T-helper 22 cell (primary cell): ENCODE results near the gene HOXA5.

Experiments used
- DNase-seq: peaks from one replicate; pipeline ENCODE4 v3.0.0-alpha.2; 2020; ENCODE audit warnings: low read depth

Gene HOXA5

DNA sequence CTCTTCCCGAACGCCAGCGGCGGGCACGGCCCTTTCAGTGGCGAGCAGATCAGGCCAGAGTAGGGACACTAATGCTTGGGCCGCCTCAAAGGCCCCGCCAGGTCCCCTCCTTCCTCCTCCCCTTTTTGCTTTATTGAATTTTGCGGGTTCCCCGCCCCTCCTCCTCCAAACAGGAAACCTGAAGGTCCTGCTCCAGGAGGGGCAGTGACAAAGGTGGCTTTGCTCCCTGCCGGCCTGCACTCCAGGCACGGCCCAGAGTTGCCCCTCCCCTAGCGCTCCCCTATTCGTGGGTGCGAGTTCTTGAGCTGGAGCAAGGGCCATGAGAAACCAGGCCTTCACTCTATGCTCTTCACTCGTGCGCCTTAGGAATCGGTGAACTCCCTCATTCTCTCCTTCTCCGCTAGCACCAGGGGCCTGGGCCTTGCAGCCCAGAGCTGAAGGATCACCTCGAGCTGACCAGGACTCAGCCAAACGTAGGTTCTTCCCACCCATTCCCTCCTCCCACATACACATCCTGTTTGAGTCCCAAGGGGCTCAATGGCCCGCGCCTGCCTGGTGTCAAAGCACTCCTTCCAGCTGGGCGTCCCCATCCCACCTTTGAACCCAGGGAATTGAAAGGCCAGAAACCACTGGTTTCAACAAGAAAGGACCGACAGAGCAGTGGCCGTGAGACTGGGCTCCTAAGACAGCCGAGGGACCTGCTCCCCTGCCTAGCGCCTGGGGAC, 4.7 kb upstream of the HOXA5 start:
- no peak for DNase-seq

DNA sequence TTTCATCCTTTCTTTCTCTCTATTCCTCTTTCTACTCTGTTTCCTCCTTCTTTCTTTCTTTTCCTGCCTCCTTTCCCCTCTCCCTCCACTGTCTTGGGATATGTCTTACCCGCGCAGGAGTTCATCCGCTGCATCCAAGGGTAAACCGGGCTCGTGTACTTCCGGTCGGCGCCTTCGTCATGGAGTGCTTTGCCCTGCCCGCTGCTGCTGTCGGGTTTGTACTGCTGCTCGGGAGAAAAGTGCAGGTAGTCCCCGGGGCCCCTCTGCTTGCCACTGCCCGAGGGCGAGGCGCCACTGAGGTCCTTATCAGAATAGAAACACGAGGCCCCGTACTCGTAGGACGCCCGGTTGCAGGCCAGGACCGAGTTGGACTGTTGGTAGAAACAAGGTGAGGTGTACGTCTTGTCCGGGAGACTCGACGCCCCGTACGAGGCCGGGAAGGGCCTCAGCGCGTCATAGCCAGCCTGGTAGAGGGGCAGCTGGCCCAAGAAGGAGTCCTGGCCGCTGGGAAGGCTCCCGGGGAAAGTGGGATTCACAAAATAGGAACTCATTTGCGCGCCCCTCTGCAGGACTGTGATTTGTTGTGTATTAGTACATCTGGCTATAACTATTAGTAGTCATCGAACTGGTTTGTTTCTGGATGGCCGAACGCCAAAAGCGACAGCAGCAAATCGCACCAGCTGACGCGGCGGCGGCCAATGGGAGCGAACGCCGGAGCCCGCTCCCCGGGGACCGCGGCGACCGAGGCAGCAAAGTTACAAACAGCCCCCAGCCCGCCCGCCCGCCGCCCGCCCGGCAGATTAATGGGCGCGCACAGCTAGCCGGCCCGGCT, 3.9 kb upstream of the HOXA5 start, which contains the start of gene HOXA6:
HOXA6 (minus strand) TSS at position 576 of the 832 bp plus-strand sequence; CDS start at position 551, 25 bp downstream.
- DNase-seq, result no peak

DNA sequence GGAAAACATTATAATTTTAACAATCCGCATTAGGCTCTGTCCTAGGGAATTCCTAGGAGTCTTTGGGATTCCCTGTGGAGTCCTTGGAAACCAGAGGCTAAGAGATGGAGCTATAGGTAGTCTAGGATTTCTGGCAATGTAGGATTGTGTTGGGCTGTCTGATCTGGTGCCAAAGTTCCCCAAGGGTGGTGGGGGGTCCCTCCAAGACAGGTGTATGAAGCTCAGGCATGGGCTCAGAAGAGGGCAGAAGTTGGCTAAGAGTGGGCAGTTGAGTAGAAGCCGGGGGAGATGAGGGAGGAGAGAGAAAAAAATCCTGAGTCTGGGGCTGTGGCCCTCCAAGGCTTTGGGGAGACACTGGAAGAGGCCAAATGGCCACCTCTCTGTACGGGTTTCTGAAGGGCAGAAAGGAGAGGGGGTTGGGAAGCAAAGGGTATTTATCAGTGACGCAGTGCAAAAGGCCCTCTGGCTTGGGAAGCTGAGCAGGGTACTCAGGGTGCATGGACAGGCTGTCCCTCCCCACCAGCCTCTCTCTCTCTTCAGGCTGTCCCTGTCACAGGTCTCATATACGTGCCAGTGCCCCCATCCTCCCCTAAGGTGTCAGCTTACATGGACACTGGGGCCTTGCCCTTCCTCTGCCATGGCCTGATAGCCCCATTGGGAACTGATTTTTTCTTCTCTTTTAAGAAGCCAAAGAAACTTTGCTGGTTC, 3.2 kb upstream of the HOXA5 start:
- no peak for DNase-seq

DNA sequence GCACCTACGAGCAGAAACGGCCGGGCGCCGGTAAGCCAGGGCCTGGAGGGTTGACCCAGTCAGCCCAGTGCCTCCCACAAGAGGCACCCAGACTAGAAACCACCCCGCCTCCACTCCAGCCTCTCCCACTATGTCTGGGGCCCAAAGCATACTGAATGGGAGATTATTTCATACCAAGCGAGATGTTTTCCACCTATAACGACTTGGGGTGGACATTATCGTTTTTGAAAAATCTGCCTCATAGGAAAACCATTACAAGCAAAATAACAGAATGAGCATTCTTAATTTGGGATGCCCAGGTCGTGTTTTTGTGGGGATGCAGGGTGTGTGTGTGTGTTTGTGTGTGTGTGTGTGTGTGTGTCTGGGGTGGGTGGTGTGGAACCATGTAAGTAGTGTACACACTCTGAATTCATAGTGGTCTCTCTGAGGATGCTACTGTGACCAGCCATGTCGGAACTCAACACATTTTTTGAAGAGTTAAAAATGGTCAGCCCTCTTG, 2.5 kb upstream of the HOXA5 start:
- no peak for DNase-seq

DNA sequence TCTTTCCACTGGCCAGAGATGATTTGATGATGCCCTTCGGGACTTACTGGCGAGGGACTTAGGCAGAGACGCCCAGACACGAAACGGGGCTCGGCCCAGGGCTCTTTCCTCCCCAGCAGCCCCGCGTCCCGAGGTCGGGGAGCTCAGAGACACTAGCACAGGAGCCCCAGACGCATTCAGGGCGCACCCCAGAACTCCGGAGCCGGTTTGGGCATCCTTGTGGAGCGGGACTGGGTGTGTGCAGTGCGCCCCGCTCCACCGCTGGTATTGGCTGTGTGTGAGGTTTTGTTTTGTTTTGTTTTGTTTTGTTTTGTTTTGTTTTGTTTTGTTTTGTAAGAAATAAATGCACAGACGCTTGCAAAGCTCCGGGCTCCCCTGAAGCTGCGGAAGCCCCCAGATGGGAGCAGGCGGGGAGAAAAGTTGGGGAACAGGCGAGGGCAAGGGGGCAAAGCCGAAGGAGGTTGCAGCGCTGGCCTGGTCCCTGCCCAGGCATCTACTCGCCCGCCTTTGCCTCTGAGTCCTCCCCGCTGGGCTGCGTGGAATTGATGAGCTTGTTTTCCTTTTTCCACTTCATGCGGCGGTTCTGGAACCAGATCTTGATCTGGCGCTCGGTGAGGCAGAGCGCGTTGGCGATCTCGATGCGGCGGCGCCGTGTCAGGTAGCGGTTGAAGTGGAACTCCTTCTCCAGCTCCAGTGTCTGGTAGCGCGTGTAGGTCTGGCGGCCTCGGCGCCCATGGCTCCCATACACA, 1.9 kb upstream of the HOXA5 start:
- DNase-seq, result no peak

DNA sequence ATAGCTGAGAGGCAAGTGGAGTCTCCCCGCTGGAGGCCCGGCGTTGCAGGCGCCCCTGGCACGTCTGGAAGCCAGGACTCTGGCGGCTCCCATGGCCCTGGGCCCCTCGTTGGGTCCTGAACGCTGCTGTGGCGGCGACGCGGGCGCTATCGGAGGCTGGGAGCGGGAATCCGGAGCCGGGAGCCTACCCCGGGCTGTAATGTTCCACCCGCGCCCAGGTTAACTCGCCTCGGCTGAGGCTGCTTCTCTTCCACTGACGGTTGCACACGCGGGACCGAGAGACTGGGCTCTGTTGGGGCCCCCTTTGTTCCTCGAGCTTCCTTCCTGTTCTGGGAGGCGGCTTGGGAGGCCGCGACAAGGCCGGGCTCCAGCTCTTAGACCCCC, 1.3 kb upstream of the HOXA5 start:
- no peak for DNase-seq

DNA sequence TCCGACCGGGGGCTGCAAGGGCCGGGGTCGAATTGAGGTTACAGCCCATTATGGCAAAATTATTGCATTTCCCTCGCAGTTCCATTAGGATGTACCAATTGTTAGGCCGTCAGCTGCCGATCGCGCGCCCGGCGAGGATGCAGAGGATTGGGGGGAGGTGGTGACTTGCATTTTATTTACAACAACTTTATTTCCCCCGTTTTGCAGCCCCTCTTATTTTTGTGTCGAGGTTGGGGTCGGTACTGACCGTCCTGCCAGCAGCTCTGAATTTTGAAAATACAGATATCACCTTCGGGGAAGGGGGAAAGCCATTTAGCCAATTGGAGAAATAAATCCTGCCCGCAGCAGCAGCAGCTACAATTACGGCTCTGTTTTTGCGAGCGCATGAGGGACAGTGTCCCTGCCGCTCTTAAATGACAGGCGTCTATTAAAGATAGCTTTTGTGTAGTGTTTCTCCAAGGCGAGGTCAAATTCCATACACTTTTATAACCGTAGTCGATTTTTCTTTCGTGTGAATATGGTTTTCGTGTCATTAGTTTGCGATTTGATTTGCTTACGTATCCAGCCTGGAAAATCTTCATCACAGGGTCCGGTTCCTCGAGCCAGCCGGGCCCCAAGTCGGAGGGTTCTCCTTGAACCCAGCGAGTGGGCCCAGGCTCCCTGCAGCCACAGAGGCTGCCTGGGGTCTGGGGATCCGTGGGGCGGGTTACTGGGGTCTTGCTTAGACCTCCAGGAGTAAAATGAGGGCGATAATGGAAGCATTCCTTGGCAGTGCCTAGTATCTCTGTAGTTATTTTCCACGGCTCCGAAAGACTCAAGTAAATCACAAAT, 684 bp upstream of the HOXA5 start:
- no peak for DNase-seq

DNA sequence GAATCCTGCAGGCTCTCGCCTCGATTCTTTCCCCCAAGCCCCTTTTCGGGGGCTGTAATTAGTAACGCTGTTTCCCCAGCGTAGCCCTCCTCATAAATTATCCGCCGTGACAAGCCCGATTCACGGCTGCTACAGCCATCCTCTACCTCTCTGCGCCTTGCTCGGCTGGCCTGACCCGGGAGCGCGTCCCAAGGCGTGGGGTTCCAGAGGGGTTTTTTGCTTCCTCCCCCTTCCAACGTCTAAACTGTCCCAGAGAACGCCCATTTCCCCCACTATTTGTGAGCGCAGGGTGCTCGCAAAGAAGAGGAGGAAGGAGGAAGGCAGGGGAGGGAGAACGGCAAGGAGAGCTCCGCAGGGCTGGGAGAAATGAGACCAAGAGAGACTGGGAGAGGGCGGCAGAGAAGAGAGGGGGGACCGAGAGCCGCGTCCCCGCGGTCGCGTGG, 880 bp downstream of the HOXA5 start:
- DNase-seq, result no peak

DNA sequence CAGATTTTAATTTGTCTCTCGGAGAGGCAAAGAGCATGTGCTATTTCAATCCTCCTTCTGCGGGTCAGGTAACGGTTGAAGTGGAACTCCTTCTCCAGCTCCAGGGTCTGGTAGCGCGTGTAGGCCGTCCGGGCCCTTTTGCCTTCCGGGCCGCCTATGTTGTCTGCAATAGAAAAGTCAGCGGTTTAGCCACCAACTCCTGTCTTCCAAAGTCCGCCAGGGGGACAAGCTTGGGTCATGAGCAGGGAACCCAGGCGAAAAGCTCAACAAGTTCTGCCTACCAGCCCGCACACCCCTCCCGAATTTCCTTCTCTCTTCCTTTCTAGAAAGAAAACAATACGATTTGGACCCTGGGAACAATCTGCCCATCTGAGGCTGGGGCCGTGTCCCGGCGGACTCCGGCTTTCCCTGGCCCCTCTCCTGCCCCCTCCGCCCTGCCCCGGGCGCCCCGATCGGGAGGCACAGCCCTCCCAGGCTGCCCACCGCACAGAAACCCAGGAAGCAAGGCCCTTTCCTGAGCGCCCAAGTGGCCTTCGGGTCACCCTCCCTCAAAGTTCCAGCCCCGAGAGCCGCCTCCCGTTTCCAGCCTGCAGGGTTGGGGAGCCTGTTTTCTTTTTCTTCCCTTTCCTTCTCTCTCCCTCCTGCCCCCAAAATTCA, 1.4 kb downstream of the HOXA5 start:
- no peak for DNase-seq

DNA sequence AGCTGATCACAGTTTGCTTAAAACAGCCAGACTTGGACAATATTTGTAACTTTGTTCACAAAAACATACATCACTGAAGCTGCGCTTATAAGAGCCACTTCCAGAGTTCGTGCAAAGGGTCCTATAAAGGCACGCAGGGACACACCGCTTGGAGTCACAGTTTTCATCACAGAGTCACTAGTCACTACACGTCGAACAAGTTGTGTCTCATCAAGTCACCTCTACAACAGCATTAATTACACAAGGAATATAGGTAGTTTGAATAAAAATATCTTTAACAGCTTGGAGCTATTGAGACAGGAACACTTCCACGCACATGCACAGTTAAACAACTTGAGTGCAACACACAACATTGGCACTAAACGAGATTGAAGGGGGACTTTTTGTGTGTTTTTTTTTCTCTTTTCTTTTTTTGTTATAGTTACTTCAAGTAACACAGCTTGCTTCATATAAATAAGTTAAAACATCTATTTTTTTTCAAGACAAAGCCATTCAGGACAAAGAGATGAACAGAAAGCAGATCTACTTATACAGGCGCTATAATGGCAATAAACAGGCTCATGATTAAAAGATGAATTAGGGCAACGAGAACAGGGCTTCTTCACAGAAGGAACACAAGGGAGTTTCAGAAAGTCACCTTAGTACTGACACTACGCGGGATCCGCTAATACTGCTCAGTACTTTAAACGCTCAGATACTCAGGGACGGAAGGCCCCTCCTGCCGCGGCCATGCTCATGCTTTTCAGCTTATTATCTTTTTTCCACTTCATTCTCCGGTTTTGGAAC, 2.2 kb downstream of the HOXA5 start:
- no peak for DNase-seq

DNA sequence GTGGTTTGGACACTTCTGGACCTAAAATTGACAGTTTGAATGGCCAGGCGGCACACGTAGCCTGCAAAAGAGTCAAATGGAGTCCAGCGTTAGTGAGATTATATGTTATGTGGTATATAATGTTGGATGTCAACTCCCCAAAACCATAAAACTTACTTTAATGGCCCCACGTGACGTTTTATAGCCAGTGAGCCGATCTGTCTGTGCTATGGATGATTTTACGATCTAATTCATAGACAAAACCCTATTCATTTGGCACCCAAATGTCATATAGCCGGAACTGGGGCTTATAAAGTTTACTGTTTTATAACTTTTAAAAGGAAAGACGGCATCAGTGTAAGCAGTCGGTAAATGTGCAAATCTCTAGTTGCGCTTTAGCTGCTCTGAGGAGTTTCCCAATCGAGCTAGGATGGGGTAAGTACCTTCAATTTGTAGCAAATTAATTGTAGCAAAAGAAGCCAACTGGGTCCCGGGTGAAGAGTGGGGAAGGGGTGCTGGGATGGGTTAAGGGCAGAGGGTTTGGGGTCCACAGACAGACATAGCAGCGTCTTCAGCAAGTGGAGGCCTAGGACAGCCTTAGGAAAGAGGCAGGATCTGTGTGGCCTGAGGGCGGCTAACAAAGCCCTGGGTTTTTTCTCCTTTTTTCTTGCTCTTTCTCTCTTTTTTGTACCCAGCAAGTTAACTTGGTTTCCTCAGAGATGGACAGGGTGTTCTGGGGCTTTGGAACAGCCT, 3.2 kb downstream of the HOXA5 start:
- no peak for DNase-seq

DNA sequence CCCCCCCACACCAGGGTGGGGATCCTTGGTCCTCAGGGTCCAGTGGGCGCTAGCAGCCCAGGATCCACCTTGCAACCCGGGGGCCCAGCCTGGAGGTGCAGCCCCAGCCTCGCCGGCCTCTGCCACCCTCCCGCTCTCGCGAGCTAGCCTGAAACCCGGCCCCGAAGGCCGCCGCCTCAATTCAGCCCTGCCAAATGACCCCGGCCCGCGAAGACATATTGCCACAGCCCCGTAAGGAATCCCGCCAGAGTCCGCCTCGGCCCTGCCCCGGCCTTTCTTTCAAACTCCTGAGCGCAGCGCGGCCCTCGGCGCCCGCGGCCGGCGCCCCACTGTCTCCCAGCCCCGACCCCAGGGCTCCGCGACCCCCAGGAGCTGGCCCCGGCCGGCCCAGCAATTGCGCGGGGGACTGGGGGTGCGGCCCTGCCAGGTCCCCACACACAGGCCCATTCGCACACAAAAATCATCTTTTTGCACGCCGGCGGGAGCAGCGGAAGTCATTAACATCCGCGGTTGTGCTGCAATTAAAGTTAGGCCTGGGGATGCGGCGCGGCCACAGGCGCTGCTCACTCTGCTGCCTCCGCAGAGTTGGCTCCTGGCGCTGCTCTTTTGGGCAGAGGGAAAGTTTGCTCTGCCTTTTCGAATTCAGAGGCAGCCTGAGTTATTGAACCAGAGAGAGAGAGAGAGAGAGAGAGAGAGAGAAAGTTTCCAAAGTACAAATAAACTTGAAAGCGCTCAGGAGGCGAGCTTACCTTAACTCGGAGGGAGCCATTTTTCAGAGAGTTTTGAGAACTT, 4.0 kb downstream of the HOXA5 start:
- no peak for DNase-seq

DNA sequence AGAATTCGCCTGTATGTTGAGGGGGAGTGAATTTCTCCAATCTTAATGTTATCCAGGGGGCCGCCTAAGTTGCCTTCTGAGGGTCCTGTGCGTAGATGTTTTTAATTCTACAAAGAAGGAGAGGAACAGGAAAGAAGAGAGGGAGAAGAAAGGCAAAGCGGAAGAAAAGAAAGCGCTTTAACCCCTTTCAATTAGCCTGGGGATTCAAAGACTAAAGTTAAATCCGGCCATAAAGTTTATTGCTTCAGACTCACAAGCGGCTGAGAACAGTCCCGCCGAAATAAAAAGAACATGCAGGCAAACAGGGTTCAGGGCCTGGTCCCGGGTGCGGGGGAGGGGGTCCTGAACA, 4.5 kb downstream of the HOXA5 start:
- DNase-seq, result no peak

DNA sequence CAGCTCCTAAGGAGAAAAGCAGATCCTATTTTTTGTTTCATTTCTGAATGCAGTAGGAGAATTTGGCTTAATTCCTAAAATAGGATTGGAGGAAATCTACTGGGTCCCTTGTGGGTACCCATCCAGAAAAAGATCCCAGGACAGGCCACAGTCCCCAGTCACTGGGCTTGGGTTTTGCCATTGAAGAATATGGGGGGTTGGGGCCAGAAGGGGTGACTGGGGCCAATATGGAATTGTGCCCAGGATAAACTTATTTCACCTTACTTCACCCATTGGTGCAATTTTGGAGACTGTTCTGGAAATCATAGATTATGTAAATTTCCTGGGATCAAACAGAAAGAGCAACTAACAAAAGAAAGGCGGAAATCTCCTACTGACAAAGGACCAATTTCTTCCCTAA, 5.0 kb downstream of the HOXA5 start:
- no peak for DNase-seq

DNA sequence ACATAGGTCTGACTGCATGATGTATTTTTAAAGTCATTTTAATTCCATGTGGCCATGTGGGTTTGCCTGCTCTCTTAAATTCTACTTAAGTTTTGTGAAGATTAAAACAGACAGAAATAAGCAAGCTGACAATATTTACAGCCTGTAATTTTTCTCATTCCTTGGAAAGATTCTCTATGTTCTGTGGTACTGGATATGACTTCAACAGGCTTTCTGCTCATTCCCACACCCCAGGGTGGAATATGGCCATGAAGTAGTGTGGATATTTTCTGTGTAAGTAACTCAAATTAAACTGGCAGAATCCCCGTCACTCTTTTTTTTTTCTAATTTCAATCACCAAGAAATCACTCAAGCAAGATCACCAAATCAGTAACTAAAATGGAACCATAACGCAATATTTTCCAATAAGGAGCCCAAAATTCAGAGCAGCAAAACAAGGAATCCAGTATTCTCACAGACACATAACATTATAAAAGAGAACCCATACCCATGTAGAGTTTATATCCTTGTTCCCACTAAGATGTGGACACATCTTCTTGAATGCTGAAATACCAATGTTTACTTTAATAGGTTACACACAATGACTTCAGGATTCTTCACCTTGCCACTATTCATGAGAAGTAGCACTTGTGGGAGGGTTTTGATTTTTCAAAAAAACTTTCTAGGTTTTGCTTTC, 5.7 kb downstream of the HOXA5 start:
- DNase-seq, result no peak

DNA sequence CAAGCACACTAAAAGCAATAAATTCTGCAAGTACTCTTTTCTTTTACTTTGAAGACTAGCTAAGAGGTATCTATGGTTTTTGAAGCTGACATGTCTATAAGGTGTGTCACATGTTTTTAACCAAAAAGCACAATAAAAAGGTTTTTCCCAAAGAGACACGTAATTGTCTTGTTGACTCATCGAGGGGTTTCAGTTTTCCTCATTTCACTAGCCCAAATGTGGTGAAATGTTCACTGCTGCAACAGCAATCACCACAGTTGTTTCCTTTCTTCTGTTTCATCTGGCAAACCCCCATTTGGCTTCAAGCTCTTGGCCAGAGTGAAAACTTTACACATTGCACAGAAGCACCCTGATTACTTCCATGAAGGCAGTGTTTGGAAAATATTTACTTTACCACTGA, 9.1 kb downstream of the HOXA5 start:
- DNase-seq, result no peak

DNA sequence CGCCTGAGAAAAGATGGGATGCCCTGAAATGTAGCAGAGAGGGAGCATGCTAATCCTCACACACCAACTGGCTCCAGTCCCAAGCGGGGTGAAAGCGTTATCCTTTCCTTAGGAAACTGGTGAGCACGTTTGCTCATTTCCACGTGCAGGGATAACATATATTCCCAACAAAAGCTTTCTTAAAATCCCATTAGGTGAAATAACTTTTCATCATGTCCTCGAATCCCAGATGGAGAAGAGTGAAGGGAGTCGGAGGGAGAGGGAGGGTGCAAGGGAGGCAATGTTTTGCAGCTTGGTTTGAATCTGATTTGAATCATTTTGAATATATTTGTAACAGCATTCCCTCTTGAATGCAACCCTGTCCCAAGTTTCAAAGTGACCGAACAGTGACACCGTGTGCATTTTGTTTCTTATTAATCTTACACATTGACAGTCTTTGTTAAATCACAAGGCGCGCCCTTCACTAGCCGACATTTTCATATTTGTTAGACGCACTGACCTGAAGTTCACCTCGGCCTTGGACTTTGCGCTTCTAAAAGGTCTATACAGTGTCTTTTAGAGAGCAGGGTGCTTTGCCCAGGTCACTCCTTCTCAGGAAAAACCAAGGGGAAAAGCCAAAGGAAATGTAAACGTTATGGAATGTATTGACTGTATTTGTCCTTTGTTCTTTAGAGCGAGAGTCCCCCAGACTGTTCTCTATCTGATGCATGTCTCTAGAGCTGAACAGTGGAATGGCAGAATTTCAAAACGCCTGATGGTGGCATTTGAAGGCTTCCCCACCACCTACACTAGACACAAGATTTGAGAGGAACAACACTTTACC, 9.9 kb downstream of the HOXA5 start:
- DNase-seq, result no peak
